KG1 (cell line): ENCODE results near the gene WLS.

Experiments used
- DNase-seq: peaks from one replicate; lab custom pipeline; 2025; lab: John Stamatoyannopoulos, UW

WLS gene

DNA sequence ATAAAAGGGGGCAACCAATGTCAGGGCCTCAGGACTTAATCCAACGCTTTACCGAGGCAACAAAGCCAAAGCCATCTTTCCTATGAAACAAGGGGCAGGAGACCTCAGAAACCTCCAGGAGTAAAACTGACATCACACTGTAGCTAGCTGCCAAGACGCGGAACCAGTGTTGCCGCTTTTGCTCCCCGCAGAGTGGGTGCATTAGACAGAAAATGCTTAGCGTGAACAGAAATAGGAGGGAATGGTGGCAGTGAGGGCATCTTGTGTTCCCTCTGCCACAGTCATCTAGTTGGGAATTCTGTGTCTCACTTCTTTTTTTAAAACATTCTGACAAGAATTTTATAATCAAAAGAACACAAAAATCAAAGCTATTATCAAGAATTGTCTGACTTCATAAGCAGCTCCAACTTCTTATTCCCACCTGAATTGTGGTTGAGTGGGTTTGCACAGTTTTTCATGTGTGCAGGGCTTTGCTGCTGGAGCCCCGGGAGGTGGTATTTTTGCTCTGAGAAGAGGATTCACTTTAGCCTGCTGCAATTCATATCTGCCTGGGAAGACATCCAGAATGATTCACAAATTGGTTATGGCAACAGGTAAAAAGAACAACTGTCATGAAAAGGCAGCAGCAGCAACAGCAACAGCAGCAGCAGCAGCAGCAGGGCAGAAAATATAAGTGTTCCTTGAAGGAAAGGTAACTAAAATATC, 99.7 kb downstream of the WLS start:
- no peak for DNase-seq

DNA sequence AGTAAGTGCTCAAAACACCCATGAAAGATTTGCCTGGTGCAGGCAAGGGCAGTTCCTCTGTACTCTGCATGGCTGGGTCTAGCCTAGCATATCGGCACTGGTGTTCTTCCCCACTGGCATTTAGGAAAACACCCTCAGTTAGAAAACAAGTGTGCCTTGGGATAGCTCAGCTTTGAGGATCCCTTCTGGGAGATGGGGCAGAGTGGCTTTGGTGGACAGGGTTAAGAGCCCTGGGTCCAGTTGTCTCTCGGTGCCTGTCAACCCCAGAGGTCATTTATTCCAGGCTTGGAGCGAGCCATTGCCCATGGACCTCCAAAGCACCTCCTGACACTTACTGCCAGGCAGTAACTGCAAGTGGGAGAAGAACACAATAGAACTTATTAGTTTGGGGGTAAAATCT, 101.1 kb downstream of the WLS start:
- no peak for DNase-seq

DNA sequence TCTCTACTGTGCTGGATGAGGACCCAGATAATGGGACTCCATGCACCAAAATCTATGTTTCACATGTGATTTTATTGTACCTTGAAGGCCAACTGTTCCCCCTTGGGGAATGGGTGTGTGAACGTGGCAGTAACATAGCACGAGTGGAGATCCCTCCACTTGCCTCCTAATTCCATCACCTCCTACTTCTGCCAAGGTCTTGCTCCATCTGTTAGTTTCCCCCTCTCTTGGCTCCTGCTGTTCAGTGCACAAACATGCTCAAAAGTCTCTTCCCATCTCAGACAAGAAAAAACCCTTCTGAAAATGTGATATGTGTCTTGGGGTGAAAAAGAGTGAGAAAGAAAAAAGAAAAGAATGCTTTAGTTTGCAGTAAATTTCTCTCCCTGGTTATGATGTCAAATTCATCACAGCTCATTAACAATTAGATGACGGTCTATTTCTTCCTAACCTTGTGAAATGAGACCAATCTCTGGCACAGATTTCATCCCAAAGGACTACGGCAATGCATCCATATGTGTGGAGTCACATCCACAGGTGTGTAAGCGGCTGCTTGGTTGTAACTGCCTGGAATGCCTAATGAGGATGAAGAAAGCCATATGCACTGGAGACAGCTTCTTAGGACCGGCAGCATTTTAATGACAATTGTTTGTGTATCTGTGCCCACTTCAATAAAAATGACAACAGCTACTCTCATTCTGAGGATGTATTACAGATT, 102.6 kb downstream of the WLS start:
- DNase-seq: no peak

DNA sequence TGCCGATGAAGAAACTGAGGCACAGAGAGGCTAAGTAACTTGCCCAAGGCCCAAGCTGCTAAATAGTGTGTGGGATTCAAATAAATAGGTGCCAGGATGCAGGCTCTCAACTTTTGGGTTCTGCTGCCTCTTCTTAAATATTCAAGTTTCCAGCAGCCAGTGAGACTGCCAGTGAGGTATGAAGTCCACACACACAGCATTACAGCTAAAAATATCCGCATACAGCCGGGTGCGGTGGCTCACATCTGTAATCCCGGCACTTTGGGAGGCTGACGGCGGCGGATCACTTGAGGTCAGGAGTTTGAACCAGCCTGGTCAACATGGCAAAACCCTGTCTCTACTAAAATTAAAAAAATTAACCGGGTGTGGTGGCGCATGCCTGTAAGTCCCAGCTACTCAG, 103.5 kb downstream of the WLS start:
- no peak for DNase-seq

DNA sequence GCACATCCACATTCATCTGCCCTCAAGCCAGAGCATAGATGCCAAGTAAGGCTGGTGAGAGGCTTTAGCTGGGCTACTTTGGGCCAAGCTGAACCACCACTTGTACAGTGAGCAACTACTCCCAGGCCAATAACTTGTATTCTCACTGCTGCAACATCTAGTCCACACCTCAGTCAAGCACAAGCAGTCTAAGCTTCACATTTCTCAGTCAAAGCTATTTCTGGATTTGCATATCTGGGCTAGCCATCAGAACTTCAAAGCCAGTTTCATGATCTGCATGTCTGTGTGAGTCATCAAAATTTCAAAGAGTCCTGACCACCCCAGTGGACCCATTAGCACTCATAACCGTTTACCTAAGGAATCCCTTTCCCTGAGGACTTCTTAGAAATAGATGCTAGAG, 104.2 kb downstream of the WLS start:
- no peak for DNase-seq

DNA sequence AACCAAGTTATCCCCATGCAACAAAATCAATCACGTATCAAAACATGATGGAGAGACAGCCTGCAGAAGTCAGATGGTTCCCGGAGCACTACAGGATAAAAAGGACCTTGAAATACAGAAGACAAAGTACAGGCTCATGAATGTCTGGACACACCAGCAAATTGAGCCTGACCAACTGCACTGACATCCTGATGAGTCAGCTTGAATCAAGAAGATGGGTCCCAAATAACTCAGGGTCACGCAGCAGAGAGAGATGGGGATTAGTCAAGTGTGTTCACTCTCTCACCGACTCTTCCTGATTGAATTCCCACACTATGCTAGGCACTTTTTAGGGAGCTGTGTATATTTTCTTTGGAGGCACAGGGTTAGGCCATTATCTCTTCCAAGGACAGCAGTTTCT, 110.8 kb downstream of the WLS start:
- no peak for DNase-seq

DNA sequence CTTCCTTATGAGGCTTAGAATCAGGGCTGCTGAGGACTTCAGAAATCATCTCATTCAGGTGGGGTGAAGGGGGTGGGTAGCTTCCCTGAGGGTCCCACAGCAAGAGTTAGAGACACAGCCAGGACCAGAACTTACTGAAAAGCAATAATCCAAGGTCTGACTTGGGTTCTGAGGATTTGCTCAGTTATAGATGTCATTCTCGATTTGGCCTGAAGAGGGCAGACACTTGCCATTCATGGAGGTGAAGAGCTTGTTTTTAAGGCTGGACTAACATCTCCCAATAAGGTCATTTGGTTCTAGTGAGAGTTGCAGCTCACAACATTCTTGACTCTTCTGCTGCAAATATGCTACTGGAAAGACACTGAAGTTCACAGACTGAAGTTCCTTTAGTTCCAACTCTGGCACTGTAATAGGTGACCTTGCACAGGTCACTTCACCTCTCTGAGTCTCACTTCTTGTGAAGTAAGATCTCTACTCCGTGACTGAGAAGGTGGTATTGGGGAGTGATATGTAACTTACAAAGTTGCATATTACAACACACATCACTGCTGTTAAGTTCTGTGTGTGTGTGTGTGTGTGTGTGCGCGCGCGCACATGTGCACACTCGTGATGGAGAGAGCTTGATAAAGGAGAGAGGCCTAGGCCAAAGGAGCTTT, 112.1 kb downstream of the WLS start:
- peak; percentile 58 for DNase-seq

DNA sequence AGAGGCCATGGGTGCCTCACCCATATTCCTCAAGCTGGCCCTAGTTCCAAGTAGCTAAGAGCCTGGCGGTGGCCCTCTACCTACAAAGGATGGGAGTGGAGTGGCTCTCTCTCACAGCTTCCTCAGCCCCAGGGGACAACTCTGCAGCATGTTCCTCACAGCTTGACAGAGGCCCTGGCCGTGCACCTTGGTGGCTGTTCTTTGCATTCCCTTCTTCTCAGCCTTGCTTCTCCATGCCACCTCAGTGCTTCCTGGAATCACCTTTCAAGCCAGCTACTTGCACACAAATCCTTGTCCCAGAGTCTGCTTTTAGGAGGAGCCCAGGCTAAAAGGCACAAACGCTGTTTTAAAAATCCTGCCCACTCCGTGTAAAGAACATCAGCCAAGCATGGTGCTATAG, 112.9 kb downstream of the WLS start:
- DNase-seq: no peak

DNA sequence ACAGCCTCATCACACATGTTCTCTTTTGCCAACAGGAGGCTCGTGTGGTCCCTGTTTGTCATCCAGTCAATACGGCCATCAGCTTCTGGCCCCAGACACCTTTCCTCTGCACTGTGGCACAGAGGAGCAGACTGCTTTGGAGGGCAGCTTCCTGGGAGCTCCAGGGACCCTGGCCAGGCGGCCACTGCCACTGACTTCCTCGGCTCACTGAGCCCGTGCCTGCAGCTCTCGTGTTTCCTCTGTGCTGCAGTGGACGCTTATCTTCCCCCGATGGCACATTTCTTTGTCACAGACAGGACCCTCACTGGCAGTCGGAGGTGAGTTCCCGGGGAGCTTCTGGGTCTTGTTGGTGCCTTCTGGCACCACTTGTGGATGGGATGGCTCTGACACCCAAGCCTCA, 114.9 kb downstream of the WLS start:
- DNase-seq: no peak

DNA sequence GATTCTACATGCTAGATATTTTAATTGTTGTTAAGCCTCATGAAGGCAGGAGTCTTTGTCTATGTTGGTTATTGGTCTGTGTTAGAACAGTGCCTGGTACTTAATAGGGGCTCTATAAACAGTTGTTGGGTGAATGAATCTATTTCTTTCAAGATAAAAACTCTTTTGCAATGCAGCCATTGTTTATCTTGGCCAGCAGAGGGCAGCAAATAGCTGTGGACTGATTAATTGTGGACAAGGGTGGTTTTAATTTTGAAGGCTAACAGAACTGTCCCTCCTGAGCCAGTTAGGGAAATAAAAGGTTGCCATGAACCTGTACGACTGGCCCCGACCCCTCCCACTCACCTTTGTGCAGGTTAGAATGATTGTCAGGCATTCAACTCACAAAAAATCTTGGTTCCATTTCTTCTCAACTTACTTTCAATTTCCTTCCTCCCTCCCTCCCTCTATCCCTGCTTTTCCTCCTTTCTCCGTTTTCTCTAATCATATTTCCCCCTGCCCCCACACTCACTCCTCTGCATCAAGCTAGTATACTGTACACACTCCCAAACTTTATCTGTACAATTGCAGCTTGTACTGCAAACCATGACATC, 115.6 kb downstream of the WLS start:
- DNase-seq: peak; percentile 6

DNA sequence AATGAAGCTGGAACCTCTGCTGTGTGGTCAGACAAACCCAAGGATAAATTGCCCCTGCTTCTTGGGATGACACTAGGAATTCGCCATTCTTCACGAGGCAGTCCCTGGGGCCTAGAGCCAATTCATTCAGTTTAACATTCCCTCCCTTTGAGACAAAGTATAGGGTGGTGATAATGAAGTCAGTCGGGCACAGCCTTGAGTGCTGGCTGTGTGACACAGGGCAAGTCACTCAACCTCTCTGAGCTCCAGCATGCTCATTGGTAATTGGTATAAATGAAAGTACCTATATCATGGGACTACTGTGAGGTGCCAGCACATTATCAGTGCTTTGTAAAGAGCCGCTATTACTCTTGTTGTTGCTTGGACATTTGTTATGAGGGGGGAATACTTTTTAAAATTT, 117.0 kb downstream of the WLS start:
- no peak for DNase-seq

DNA sequence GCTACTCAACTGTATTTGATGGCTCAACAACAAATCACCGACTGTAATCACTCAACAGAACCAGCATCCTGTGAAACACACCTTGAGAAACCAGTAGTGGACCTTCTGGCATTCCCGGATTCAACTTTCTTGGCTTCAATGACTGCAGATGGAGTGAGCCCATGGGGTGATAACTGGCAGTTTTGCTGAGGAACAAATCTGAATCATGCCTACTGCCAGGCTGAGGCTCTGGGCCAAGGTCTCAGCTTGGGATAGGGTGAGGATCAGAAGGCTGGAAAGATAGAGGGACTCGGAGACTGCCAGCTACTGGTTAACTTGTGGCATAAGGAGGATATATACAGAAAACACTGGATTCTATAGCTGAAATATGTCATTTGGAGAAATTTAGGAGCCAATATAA, 118.4 kb downstream of the WLS start:
- DNase-seq: no peak

DNA sequence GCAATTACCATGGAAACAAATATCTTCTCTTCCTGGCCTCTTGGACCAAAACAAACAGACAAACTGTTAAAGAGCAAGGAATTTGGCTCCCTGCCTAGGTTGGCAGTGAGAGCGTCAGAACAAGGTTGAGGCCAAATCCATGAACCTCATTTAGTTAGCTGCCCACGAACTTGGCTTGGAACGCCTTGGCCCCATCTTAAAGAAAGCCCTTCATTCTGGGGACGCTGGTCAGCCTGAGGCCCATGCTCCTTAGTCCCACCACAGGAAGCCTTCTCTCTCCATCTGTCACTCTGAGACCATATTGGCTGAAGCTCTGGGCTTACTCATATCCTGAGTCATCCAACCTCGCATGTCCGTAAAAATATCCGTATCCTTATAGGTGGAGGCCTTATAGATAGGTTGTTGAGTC, 119.5 kb downstream of the WLS start:
- no peak for DNase-seq

DNA sequence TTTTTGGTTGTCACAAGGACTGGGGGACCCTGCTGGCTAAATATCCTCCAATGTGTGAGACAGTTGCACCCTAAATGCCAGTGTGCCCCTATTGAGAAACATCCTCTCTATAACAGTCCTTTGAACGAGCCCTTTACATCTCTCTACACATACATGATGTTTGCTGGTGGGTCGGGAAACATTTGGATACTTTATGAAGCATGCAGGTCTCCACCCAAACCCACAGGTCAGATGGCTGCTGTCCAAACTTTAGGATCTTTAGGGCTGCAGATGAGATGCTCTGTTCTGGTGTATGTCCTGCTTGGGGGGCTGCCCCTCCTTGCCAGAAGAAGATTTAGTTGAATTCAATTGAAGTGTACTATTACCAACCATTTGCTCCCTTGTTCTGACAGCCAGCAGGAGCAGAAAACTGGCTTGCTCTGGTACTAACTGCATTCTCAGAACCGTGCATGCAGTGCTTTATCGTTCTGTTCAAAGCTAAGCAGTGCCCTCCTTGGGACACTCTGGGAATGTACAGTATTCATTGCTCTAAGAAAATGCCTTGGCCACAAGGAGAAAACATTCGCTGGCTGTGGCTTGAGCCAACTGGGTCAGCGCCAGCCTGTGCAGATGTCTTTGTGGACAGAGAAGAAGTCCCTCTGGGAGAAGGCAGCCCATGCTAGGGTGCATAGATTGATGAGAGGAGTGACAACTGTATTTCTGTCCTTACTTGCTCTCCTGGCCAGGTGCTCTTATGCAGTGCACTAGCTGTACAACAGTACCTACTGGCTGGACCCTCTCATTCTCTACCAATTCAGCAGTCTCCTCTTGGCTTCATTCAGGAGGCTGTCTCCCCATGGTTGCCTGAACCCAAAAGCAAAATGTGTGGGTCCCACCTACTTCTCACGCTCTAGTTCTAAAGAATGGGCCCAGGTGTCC, 120.5 kb downstream of the WLS start:
- no peak for DNase-seq

DNA sequence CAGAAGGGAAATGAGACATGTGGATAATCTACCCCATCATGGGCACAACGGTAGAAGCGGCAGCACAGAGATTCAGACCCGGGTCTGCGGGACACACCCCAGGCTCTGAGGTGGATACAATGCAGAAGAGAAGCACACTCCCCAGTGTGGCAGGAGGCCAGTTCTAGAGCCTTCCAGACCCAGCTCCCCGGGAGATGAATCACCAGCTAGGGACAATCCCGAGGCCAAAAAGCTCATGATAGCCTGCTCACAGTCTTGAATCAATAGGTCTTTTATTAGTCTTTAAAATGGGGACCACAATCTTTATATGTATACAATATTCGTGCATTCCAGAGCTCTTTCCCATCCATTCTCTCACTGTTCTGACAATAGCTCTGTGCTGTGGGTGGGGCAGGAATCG, 124.6 kb downstream of the WLS start:
- DNase-seq: no peak

DNA sequence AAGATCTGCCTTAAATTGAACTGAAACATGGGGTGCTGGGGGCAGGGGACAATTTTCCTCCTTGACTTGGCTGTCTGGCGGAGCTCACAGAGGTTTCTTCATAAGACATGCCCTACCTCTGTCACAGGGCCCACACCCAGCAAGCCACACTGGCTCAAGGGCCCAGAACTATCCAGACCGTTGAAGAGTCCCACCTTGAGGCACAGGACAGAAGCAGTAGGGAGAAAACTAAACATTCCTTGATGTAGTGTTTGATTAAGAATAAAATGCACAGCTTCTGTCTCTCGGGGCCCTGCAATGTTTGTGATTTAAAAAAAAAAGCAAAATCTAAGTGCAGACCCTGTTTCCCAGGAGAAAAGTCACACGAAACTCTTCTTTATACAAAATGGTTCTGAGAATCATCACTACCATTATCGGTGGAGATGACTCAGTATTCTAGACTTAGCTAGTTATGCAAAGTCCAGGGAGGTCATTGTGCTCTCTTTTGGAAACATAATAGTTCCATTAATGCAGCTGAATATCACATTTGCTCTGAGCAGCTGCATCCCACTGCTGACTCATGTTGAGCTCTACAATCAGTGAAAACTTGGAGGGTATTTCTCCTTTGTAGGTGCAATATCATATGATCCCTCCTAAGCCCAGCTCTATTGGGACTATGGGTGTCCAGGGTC, 128.3 kb downstream of the WLS start:
- DNase-seq: no peak

DNA sequence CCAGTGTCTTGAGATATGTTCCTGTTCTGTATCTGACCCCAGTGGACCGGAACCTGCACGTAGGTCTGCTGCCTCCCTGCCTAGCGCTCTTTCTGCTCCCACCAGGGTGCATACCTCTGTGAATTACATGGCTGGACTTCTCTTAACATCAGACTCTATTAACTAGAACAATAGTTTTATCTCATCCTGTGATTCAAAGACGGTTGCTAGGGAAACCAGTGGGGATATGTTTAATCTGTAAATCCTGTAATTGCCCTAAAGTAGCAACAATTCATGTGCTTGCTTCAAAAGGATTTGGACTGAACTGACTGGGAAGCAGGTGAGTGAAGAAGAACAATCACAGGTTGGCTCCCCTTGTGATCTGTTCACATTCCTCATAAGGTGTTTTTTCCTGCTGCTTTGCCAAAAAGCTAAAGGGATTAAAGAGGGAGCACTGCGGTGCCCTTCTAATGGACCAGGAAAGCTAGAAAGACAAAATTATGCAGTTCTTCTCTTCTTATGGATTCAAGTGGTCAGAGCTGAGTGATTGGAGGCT, 129.2 kb downstream of the WLS start:
- DNase-seq: no peak

DNA sequence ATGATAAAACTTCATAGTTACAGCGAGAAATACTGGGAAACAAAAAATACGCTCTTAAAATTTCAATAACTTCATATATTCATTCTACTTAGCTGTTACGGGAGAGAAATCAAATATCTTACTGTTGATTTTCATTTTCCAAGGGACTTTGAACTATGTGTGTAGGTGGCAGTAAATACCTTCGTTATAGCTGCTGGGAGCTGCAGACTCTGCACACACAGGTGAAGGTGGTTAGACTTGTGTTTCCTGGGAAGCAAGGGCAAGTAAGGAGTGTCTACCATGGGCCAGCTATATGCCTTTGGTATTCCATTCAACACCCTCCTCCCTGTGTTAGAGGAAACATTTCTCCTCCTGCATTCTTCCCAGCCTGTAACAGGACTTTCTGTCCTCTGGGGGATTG, 130.5 kb downstream of the WLS start:
- no peak for DNase-seq

DNA sequence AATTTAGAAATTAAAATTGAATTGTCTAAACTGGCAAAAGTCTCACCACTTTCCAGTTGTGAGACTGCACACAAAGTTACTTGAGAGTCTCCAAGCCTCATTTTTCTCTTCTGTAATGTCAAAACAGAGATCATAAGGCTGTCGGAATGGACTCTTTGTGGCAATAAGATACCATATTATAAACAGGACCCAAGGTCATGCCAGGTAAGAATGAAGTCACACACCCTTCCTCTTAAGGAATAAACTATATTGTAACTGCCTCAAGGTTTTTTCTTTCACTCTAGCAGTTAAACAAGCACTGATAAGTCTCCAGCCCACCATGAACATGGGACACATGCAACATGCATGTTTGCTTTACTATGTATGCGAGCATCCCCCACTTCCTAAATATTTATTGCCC, 131.8 kb downstream of the WLS start:
- no peak for DNase-seq

DNA sequence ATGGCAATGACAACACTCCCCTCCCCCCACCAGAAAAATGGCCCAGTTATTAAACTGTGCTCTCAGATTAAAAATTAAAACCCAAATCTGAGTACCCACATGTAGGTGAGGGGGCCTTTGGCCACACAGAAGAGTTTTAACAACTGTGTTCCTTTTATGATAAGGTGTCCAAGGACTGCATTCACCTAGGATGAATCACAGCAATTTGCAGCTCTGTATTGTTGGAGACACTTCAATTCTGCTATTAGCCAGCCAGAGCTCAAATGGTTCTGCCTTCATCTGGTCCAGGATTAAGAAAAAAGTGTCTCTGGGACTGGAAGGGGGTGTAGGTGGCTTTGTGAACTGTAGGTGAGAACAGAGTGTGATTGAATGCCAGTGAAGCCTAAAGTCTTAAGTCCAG, 138.6 kb downstream of the WLS start:
- no peak for DNase-seq

DNA sequence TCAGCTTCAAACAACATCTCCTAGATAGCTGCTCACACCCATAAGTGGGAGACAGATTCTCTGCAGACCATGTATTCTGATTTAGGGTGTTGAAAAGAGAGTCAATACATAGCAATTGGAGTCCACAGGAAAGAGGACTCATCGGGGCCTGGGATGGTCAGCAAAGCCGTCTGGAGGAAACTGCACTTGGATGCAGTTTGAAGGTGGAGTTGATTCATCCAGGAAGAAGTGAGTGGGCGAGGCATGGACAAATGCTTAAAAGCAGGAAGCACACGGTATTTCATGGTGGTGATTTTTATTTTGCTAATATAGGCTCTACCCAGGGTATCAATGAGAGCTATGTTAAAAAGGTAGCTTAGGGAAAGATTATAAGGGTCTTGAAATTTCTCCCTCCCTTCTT, 145.1 kb downstream of the WLS start:
- DNase-seq: no peak
